GM15510 (cell line): ENCODE measurements around the gene ABO.

Experiments
- POLR2A ChIP-seq: IDR thresholded peaks from 3 replicates; pipeline ENCODE4 v1.6.1; 2011; ENCODE audit warnings: borderline replicate concordance; ENCODE audit not compliant: insufficient read length; ENCODE audit errors: extremely low read depth

Gene ABO

GRCh38 chr9:133258061-133259015, 16.7 kb downstream of the ABO start:
- TF ChIP-seq POLR2A, result no peak

- TF ChIP-seq POLR2A, result no peak
Observed at GRCh38 chr9:133257465-133257956, 17.5 kb downstream of the ABO start.

GRCh38 chr9:133256686-133257091, 18.3 kb downstream of the ABO start:
- no peak for TF ChIP-seq POLR2A

GRCh38 chr9:133256136-133256461, 18.9 kb downstream of the ABO start:
- TF ChIP-seq POLR2A, result no peak

GRCh38 chr9:133255371-133256135, 19.4 kb downstream of the ABO start:
- TF ChIP-seq POLR2A, result no peak

- no peak for TF ChIP-seq POLR2A
Observed at GRCh38 chr9:133254471-133254870, 20.5 kb downstream of the ABO start.

GRCh38 chr9:133253268-133253667, 21.7 kb downstream of the ABO start:
- no peak for TF ChIP-seq POLR2A

GRCh38 chr9:133252301-133253020, 22.5 kb downstream of the ABO start:
- no peak for TF ChIP-seq POLR2A

- TF ChIP-seq POLR2A, result no peak
Observed at GRCh38 chr9:133251773-133252172, 23.2 kb downstream of the ABO start.

GRCh38 chr9:133250741-133251170, 24.2 kb downstream of the ABO start:
- TF ChIP-seq POLR2A, result no peak

- TF ChIP-seq POLR2A, result no peak
Observed at GRCh38 chr9:133249337-133249736, 25.7 kb downstream of the ABO start.

- TF ChIP-seq POLR2A, result no peak
Observed at GRCh38 chr9:133248726-133249295, 26.2 kb downstream of the ABO start.

- TF ChIP-seq POLR2A, result no peak
Observed at GRCh38 chr9:133247632-133248031, 27.4 kb downstream of the ABO start.

- no peak for TF ChIP-seq POLR2A
Observed at GRCh38 chr9:133246991-133247390, 28.0 kb downstream of the ABO start.
